SU-DHL-6 (cell line): ENCODE measurements around the gene ABR.

ENCODE experiments used
- CTCF ChIP-seq: fragments of 200-600 bp; sonication (generic); IDR thresholded peaks from one replicate; pipeline ENCODE4 v1.5.1; 2017; ENCODE audit warnings: antibody characterized with exemption, mild to moderate bottlenecking, low read length, moderate library complexity; ENCODE audit not compliant: insufficient read depth, poor library complexity, severe bottlenecking
- EZH2phosphoT487 ChIP-seq: fragments of 200-600 bp; sonication (generic), shearing (Covaris generic); conservative IDR thresholded peaks from 2 replicates; pipeline ENCODE4 v1.6.1; 2018; ENCODE audit warnings: mild to moderate bottlenecking, antibody characterized with exemption, low read length, moderate library complexity, mixed read lengths

- TF ChIP-seq CTCF (no peak), EZH2phosphoT487 (no peak)
These were observed 172.3 kb downstream of the ABR start for GRCh38 chr17:1007310-1008007.
